ENCODE data around the gene PECR. TPM values are rescaled to one million over a fixed set of nuclear protein-coding genes. Genes with fewer than 3 reads are reported as not detected.

The PECR gene
- total RNA-seq, 1 donor = 10.1 TPM

DNA sequence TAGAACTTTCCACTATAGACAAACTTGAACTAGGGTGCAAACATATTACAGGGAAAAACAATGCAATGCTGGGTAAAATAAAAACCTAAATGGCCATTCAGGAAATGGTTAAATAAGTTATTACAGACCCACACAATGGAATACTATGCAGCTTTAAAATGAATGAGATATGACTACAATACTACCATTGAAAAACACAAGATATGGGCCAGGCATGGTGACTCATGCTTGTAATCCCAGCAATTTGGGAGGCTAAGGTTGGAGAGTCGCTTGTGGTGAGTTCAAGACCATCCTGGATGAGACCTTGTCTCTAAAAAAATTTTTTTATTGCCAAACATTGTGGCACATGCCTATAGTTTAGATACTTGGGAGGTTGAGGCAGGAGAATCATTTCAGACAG is 6.8 kb downstream of the PECR start:
- DNase-seq (ENCODE audit: insufficient read length, low spot score, missing footprints) = no peak
- no peak overlapping the region for H3K4me3 ChIP-seq (ENCODE audit: insufficient read depth, low read length)
- H2AFZ ChIP-seq (ENCODE audit: low read length) = no peak overlapping the region
- no peak overlapping the region for H3K4me2 ChIP-seq (ENCODE audit: insufficient read depth, low read length)
- no peaks in the 10 kb centered on the region for H3K4me1 ChIP-seq (ENCODE audit: insufficient read depth, low read length)
- H3K36me3 ChIP-seq (ENCODE audit: insufficient read depth, low read length) = no peaks in the 10 kb centered on the region
- no peaks in the 10 kb centered on the region for H3K27me3 ChIP-seq (ENCODE audit: insufficient read depth, low read length)
- no peak overlapping the region for H3K27ac ChIP-seq (ENCODE audit: low read depth, low read length)
- H3K79me2 ChIP-seq (ENCODE audit: insufficient read depth, low read length) = no peaks in the 10 kb centered on the region
- TF ChIP-seq CTCF (IDR thresholded peaks at IDR 0.05; ENCODE audit: extremely low read depth, low read depth, low read length) = no peak
- no peaks in the 10 kb centered on the region for H4K20me1 ChIP-seq (ENCODE audit: insufficient read depth, low read length)
- H3K9me3 ChIP-seq (ENCODE audit: low read depth, low read length) = no peaks in the 10 kb centered on the region

DNA sequence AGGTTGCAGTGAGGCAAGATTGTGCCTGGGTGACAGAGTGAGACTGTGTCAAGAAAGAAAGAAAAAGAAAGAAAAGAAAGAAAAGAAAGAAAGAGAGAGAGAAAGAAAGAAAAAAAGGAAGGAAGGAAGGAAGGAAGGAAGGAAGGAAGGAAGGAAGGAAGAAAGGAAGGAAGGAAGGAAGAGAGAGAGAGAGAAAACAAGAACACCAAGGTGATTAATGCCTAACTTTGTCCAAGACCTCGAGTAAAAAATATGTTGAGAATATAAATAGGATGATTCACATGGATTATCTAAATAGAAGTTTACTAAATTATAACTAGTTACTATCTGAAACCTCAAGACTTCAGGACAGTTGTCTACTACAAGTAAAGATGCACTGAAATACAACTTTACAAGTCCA is 7.2 kb downstream of the PECR start:
- Histone ChIP-seq H3K27me3 (ENCODE audit: insufficient read depth, low read length) (no peaks in the 10 kb centered on the region), H3K4me1 (ENCODE audit: insufficient read depth, low read length) (no peaks in the 10 kb centered on the region), H3K27ac (ENCODE audit: low read depth, low read length) (no peak overlapping the region), H3K79me2 (ENCODE audit: insufficient read depth, low read length) (no peaks in the 10 kb centered on the region), H3K4me2 (ENCODE audit: insufficient read depth, low read length) (no peak overlapping the region), H3K4me3 (ENCODE audit: insufficient read depth, low read length) (no peak overlapping the region), H4K20me1 (ENCODE audit: insufficient read depth, low read length) (no peaks in the 10 kb centered on the region), H3K36me3 (ENCODE audit: insufficient read depth, low read length) (no peaks in the 10 kb centered on the region), H3K9me3 (ENCODE audit: low read depth, low read length) (no peaks in the 10 kb centered on the region), H2AFZ (ENCODE audit: low read length) (no peak overlapping the region)
- no peak for TF ChIP-seq CTCF (IDR thresholded peaks at IDR 0.05; ENCODE audit: extremely low read depth, low read depth, low read length)
- no peak for DNase-seq (ENCODE audit: insufficient read length, low spot score, missing footprints)

DNA sequence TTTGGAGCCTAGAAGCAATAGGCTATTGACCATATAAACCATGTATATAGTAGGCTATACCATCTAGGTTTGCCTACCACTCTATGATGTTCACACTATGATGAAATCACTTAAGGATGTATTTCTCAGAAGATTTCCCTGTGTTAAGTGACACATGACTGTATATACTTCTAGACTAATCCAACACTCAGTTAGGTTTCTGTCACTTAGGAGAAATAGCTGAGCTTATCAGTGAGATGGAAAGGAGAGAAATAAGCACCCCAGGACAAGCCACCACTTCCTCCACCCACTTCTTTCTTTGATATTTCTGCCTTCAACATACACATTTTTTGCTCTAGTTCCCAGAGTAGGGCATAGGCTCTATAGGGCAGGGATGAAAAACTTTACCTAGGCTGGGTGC is 7.8 kb downstream of the PECR start:
- no peak for TF ChIP-seq CTCF (IDR thresholded peaks at IDR 0.05; ENCODE audit: extremely low read depth, low read depth, low read length)
- Histone ChIP-seq H3K27me3 (ENCODE audit: insufficient read depth, low read length) (no peaks in the 10 kb centered on the region), H3K79me2 (ENCODE audit: insufficient read depth, low read length) (no peaks in the 10 kb centered on the region), H4K20me1 (ENCODE audit: insufficient read depth, low read length) (no peaks in the 10 kb centered on the region), H3K9me3 (ENCODE audit: low read depth, low read length) (no peaks in the 10 kb centered on the region), H3K36me3 (ENCODE audit: insufficient read depth, low read length) (no peaks in the 10 kb centered on the region), H3K4me2 (ENCODE audit: insufficient read depth, low read length) (no peak overlapping the region), H3K4me1 (ENCODE audit: insufficient read depth, low read length) (no peaks in the 10 kb centered on the region), H3K27ac (ENCODE audit: low read depth, low read length) (no peak overlapping the region), H3K4me3 (ENCODE audit: insufficient read depth, low read length) (no peak overlapping the region), H2AFZ (ENCODE audit: low read length) (no peak overlapping the region)
- DNase-seq (ENCODE audit: insufficient read length, low spot score, missing footprints) = no peak

DNA sequence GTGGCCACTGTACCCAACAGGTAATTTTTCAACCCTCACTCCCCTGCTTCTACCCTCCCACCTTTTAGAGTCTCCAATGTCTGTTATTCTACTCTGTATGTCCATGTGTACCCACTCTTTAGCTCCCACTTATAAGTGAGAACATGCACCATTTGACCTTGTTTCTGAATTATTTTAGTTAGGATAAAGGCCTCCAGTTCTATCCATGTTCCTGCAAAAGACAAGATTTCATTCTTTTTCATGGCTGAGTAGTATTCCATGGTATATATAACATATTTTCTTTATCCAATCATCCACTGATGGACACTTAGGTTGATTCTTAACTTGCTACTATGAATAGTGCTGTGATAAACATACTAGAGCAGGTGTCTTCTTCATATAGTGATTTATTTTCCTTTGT is 9.1 kb downstream of the PECR start:
- H4K20me1 ChIP-seq (ENCODE audit: insufficient read depth, low read length) = no peaks in the 10 kb centered on the region
- no peak for DNase-seq (ENCODE audit: insufficient read length, low spot score, missing footprints)
- no peak overlapping the region for H2AFZ ChIP-seq (ENCODE audit: low read length)
- H3K36me3 ChIP-seq (ENCODE audit: insufficient read depth, low read length) = no peaks in the 10 kb centered on the region
- no peaks in the 10 kb centered on the region for H3K4me1 ChIP-seq (ENCODE audit: insufficient read depth, low read length)
- H3K9me3 ChIP-seq (ENCODE audit: low read depth, low read length) = no peaks in the 10 kb centered on the region
- H3K27me3 ChIP-seq (ENCODE audit: insufficient read depth, low read length) = no peaks in the 10 kb centered on the region
- no peak for TF ChIP-seq CTCF (IDR thresholded peaks at IDR 0.05; ENCODE audit: extremely low read depth, low read depth, low read length)
- no peaks in the 10 kb centered on the region for H3K79me2 ChIP-seq (ENCODE audit: insufficient read depth, low read length)
- H3K27ac ChIP-seq (ENCODE audit: low read depth, low read length) = no peak overlapping the region
- H3K4me2 ChIP-seq (ENCODE audit: insufficient read depth, low read length) = no peak overlapping the region
- H3K4me3 ChIP-seq (ENCODE audit: insufficient read depth, low read length) = no peak overlapping the region
